Measurements from ENCODE around the gene ACVR1.
"Not testable (repeated sequence)": the region's sequence is repeated elsewhere in the genome, so short reads cannot be mapped to it uniquely, and the experiment has no call there.

The ACVR1 gene

GRCh38 chr2:157761520-157761919 lies 114.6 kb downstream of the ACVR1 start:
- no peak for DNase-seq

- DNase-seq = no peak
Observed at GRCh38 chr2:157760949-157761348, 115.2 kb downstream of the ACVR1 start.

- DNase-seq = no peak
Observed at GRCh38 chr2:157759855-157760254, 116.3 kb downstream of the ACVR1 start.

- DNase-seq = no peak
Observed at GRCh38 chr2:157758586-157758985, 117.5 kb downstream of the ACVR1 start.

- no peak for DNase-seq
Observed at GRCh38 chr2:157757500-157757899, 118.6 kb downstream of the ACVR1 start.

- DNase-seq = not testable (repeated sequence)
Observed at GRCh38 chr2:157756447-157756846, 119.7 kb downstream of the ACVR1 start.

- peak in 3 of 51 donors; percentile 1 to 16 (median 3) for DNase-seq
Observed at GRCh38 chr2:157751462-157752058, 124.6 kb downstream of the ACVR1 start.

GRCh38 chr2:157749684-157750083 lies 126.4 kb downstream of the ACVR1 start:
- no peak for DNase-seq

GRCh38 chr2:157748371-157749142 lies 127.6 kb downstream of the ACVR1 start:
- no peak for DNase-seq

- DNase-seq = no peak
Observed at GRCh38 chr2:157747695-157748370, 128.3 kb downstream of the ACVR1 start.

- no peak for DNase-seq
Observed at GRCh38 chr2:157747280-157747679, 128.8 kb downstream of the ACVR1 start.

GRCh38 chr2:157746234-157746950 lies 129.7 kb downstream of the ACVR1 start:
- DNase-seq = no peak

- no peak for DNase-seq
Observed at GRCh38 chr2:157744571-157745076, 131.5 kb downstream of the ACVR1 start.

GRCh38 chr2:157743051-157743450 lies 133.1 kb downstream of the ACVR1 start:
- DNase-seq = no peak

- no peak for DNase-seq
Observed at GRCh38 chr2:157741819-157742484, 134.2 kb downstream of the ACVR1 start.

- no peak for DNase-seq
Observed at GRCh38 chr2:157737656-157738055, 138.5 kb downstream of the ACVR1 start.

GRCh38 chr2:157735532-157735931 lies 140.6 kb downstream of the ACVR1 start:
- DNase-seq = no peak

GRCh38 chr2:157733263-157733662 lies 142.9 kb downstream of the ACVR1 start:
- DNase-seq = no peak

GRCh38 chr2:157732596-157732995 lies 143.5 kb downstream of the ACVR1 start:
- DNase-seq = no peak

GRCh38 chr2:157727693-157728092 lies 148.4 kb downstream of the ACVR1 start:
- DNase-seq = no peak

- DNase-seq = no peak
Observed at GRCh38 chr2:157726946-157727345, 149.2 kb downstream of the ACVR1 start.

All from hypothalamus (tissue), 51 donors.